BLaER1 (cell line): Measurements from ENCODE around the gene SLCO4A1.

Experiments
- H3K27ac ChIP-seq: shearing (Covaris generic); formaldehyde crosslinking; 2 replicates; pipeline ENCODE4 v1.8.1; 2022
- H3K27me3 ChIP-seq: shearing (Covaris generic); formaldehyde crosslinking; 2 replicates; pipeline ENCODE4 v1.8.1; 2022
- H3K36me3 ChIP-seq: shearing (Covaris generic); formaldehyde crosslinking; 2 replicates; pipeline ENCODE4 v1.8.1; 2022
- H3K4me1 ChIP-seq: shearing (Covaris generic); formaldehyde crosslinking; 2 replicates; pipeline ENCODE4 v1.8.1; 2022
- H3K4me2 ChIP-seq: shearing (Covaris generic); formaldehyde crosslinking; 2 replicates; pipeline ENCODE4 v1.8.1; 2022
- H3K4me3 ChIP-seq: shearing (Covaris generic); formaldehyde crosslinking; 2 replicates; pipeline ENCODE4 v1.8.1; 2022
- H3K9ac ChIP-seq: shearing (Covaris generic); formaldehyde crosslinking; 2 replicates; pipeline ENCODE4 v1.8.1; 2022
- H3K9me3 ChIP-seq: shearing (Covaris generic); formaldehyde crosslinking; 2 replicates; pipeline ENCODE4 v1.8.1; 2022
- H4K20me1 ChIP-seq: shearing (Covaris generic); formaldehyde crosslinking; 2 replicates; pipeline ENCODE4 v1.8.1; 2022
- Cebpa-rat ChIP-seq: shearing (Covaris generic); IDR thresholded peaks from 2 replicates; pipeline ENCODE4 v1.8.1; 2022

Gene SLCO4A1

DNA sequence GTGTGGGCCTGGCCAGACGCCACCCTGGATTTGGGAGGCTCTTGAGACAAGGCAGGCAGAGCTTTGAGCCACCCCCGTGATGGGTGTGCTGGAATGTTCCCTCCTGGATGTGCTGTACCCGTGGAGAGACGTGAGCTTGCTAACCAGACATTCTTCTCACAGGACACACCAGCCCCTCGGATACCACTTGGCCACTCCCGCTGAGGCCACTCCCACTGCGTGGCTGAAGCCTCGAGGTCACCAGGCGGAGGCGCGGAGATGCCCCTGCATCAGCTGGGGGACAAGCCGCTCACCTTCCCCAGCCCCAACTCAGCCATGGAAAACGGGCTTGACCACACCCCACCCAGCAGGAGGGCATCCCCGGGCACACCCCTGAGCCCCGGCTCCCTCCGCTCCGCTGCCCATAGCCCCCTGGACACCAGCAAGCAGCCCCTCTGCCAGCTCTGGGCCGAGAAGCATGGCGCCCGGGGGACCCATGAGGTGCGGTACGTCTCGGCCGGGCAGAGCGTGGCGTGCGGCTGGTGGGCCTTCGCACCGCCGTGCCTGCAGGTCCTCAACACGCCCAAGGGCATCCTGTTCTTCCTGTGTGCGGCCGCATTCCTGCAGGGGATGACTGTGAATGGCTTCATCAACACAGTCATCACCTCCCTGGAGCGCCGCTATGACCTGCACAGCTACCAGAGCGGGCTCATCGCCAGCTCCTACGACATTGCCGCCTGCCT lies 14.1 kb downstream of the SLCO4A1 start:
- Histone ChIP-seq H3K9ac (no peak overlapping the region), H3K4me1 (peaks cover 35% of the 10 kb centered on the region), H4K20me1 (peaks cover 92% of the 10 kb centered on the region), H3K4me3 (no peak overlapping the region), H3K9me3 (no peaks in the 10 kb centered on the region), H3K4me2 (no peak overlapping the region), H3K27me3 (no peaks in the 10 kb centered on the region), H3K27ac (no peak overlapping the region), H3K36me3 (peaks cover 81% of the 10 kb centered on the region)
- TF ChIP-seq Cebpa-rat, result no peak

DNA sequence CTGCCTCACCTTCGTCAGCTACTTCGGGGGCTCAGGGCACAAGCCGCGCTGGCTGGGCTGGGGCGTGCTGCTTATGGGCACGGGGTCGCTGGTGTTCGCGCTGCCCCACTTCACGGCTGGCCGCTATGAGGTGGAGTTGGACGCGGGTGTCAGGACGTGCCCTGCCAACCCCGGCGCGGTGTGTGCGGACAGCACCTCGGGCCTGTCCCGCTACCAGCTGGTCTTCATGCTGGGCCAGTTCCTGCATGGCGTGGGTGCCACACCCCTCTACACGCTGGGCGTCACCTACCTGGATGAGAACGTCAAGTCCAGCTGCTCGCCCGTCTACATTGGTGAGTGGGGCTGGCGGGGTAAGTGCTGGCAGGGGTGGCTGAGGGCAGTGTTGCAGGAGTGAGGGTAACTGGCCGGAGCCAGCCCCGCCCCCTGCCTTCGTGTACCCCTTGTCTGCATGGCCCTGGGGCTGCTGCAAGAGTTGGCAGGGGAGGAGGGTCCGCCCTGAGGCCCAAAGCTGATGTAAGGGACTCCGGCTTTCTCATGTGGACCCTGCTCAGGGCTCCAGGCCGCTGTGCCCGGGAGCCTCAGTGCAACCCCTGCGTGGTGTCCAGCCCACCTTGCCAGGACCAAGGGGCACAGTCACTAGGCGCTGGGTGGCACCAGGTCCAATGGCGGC lies 14.8 kb downstream of the SLCO4A1 start:
- H4K20me1 ChIP-seq, result peaks cover 95% of the 10 kb centered on the region
- no peak overlapping the region for H3K27ac ChIP-seq
- no peak for TF ChIP-seq Cebpa-rat
- H3K27me3 ChIP-seq, result no peaks in the 10 kb centered on the region
- H3K9ac ChIP-seq, result no peak overlapping the region
- H3K36me3 ChIP-seq, result peaks cover 88% of the 10 kb centered on the region
- no peak overlapping the region for H3K4me2 ChIP-seq
- H3K9me3 ChIP-seq, result no peaks in the 10 kb centered on the region
- no peak overlapping the region for H3K4me3 ChIP-seq
- peaks cover 36% of the 10 kb centered on the region for H3K4me1 ChIP-seq

DNA sequence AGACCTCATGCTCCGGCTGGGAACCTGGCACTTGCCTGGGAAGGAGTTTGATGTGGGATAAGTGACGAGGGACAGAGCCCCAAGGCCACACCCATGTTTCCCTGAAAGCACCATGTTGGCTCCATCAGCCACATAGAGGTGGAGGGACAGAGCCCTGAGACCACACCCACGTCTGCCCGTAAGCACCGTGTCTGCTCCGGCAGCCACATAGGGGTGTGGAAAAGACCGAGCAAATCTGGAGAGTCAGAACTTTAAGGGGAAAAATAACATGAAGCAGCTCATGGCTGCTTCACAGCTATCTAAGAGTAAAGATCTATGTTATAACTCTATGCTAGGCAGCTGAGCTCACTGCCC lies 15.3 kb downstream of the SLCO4A1 start:
- Histone ChIP-seq H3K9me3 (no peaks in the 10 kb centered on the region), H3K4me3 (no peak overlapping the region), H3K4me1 (peaks cover 31% of the 10 kb centered on the region), H3K36me3 (peaks cover 90% of the 10 kb centered on the region), H3K4me2 (no peak overlapping the region), H3K27me3 (no peaks in the 10 kb centered on the region), H3K9ac (no peak overlapping the region), H3K27ac (no peak overlapping the region), H4K20me1 (peaks cover 91% of the 10 kb centered on the region)
- no peak for TF ChIP-seq Cebpa-rat

DNA sequence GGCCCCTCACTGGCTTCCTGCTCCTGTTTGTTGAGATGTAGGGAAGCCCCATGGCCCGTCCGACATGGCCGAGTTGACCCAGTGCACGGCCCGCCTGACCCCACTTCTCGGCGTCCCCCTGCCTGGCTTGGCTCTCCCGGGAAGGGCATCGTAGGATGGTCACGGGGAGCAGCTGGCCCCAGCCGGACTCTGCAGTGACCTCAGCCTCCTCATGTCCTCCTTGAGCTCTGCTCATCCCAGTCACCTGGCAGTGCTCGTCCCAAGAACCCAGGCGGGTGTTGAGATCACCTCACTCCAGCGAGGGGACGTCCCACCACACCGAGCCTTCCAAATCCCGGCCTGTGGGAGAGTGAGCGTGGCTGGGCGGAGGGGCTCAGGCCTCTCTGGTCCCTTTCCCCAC lies 15.7 kb downstream of the SLCO4A1 start:
- Histone ChIP-seq H3K9me3 (no peaks in the 10 kb centered on the region), H3K27me3 (no peaks in the 10 kb centered on the region), H3K9ac (no peak overlapping the region), H3K36me3 (peaks cover 87% of the 10 kb centered on the region), H3K4me1 (peaks cover 27% of the 10 kb centered on the region), H3K4me2 (no peak overlapping the region), H4K20me1 (peaks cover 88% of the 10 kb centered on the region), H3K27ac (no peak overlapping the region), H3K4me3 (no peak overlapping the region)
- no peak for TF ChIP-seq Cebpa-rat

DNA sequence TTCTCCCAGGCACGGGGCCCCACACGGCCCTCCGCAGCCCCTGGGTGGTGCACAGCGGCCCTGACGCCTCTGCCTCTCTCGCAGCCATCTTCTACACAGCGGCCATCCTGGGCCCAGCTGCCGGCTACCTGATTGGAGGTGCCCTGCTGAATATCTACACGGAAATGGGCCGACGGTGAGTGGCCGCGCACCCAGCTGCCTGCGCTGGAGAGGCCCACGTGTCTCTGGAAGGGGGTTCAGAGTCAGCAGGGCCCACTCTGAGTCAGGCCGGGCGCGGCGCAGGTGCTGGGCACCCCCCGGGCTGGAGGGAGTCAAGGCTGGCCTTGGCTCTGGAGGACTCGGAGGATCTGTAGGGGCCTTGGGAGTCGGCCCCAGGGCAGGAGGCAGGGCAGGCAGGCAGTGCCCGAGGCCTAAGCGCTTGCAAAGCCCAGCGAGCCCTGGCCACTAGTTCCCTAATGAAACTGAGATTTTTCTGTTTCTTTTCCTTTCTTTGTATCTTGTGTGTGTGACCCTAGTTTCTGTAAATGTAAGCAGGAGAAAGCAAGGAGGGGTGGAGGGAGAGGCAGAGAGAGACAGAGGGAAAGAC lies 16.4 kb downstream of the SLCO4A1 start:
- no peak overlapping the region for H3K9ac ChIP-seq
- peaks cover 89% of the 10 kb centered on the region for H3K36me3 ChIP-seq
- no peak for TF ChIP-seq Cebpa-rat
- H3K27ac ChIP-seq, result no peak overlapping the region
- H3K4me3 ChIP-seq, result no peak overlapping the region
- H4K20me1 ChIP-seq, result peaks cover 89% of the 10 kb centered on the region
- H3K27me3 ChIP-seq, result no peaks in the 10 kb centered on the region
- no peaks in the 10 kb centered on the region for H3K9me3 ChIP-seq
- H3K4me2 ChIP-seq, result no peak overlapping the region
- peaks cover 21% of the 10 kb centered on the region for H3K4me1 ChIP-seq

DNA sequence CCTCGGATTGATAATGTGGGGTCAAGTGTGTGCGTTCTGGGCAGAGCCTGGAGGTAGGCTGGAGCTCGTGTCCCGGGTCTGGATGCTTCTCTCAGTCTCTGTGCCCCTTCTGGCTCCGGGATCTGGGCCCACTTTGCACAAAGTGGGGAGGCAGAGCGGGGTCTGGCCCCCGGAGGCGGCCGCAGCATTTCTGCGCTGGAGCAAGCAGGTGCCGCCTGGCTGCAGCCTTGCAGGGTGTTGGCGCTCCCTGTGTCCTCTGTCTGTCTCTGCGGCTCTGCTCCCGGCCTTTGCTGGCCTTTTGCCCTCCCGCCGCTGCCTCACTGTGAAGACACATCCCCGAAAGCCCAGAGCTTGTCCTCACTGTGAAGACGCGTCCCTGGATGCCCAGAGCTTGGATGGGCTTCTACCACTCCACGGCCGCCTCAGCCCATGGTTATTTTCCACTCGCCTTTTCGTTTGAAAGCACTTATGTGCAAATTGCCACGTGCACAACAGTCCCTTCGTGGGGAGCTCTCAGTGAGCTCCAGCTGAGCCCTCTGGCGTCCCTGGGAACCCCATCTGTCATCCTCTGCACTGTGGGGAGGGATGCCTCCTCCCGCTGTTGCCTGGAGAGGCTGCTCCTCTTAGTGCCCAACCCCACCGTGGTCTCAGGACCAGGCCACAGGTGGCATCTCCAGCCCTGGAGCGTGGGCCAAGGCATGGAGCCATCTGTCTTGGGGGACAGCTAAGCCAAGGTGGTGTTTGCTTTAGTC lies 17.4 kb downstream of the SLCO4A1 start:
- H3K4me3 ChIP-seq, result no peak overlapping the region
- no peaks in the 10 kb centered on the region for H3K9me3 ChIP-seq
- H4K20me1 ChIP-seq, result peaks cover 82% of the 10 kb centered on the region
- H3K9ac ChIP-seq, result no peak overlapping the region
- TF ChIP-seq Cebpa-rat, result no peak
- peaks cover 91% of the 10 kb centered on the region for H3K36me3 ChIP-seq
- no peaks in the 10 kb centered on the region for H3K27me3 ChIP-seq
- no peak overlapping the region for H3K4me2 ChIP-seq
- peaks cover 13% of the 10 kb centered on the region; the same call in 1 of the 2 replicates for H3K4me1 ChIP-seq
- 0 out of 2 replicates have a peak overlapping the region, but pooled peaks have one; percentile 9 for H3K27ac ChIP-seq

DNA sequence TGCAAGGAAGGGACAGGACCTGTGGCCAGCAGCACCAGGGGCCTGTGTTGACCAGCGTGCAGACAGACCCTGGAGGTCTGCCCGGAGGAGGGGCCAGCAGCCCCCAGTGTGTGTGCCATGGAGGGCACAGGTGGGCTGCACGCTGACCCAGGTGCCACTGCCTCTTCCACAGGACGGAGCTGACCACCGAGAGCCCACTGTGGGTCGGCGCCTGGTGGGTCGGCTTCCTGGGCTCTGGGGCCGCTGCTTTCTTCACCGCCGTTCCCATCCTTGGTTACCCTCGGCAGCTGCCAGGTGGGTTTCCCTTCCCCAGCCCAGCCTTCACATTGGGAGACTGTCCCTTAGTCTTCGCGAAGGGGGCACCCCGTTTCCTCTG lies 17.9 kb downstream of the SLCO4A1 start:
- H3K9me3 ChIP-seq, result no peaks in the 10 kb centered on the region
- no peak for TF ChIP-seq Cebpa-rat
- H3K9ac ChIP-seq, result no peak overlapping the region
- H3K27me3 ChIP-seq, result no peaks in the 10 kb centered on the region
- no peak overlapping the region for H3K4me3 ChIP-seq
- 0 out of 2 replicates have a peak overlapping the region, but pooled peaks have one; percentile 9 for H3K27ac ChIP-seq
- H3K36me3 ChIP-seq, result peaks cover 94% of the 10 kb centered on the region
- H4K20me1 ChIP-seq, result peaks cover 76% of the 10 kb centered on the region
- H3K4me1 ChIP-seq, result peaks cover 11% of the 10 kb centered on the region; the same call in 1 of the 2 replicates
- H3K4me2 ChIP-seq, result no peak overlapping the region

DNA sequence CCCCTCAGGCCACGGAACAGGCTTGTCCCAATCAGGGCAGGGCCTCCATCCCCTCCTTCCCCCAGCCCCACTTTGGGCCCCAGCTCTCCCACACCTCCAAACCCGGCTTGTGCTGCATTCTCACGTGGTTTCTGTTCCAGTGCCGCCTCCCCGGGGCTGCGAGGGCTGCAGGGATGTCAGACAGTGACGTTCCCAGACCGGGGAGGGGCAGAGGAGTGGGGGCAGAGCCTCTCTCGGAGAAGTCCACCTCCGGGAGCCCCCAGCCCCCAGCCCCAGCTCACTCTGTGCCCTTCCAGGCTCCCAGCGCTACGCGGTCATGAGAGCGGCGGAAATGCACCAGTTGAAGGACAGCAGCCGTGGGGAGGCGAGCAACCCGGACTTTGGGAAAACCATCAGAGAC lies 18.5 kb downstream of the SLCO4A1 start:
- Histone ChIP-seq H3K4me3 (no peak overlapping the region), H3K36me3 (peaks cover 90% of the 10 kb centered on the region)

DNA sequence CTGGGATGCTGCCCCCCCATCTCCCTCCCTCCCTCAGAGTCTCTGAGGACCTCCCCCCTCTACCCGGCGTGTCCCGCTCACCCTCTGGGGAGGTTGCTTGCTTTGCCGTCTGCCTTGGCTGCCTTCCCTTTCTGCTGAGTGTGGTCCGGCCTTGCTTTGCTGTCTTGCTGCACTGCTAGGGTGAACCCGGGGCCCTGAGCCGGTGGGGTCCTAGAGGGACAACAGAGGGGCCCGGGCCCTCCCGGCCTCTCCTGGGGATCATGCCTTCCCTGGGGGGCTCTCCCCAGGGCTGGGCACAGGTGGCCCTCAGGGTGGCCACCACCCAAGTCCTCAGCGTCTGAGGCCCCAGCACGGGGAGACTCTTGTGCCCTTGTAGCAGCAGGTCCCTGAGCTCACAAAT lies 19.3 kb downstream of the SLCO4A1 start:
- no peak overlapping the region for H3K9ac ChIP-seq
- peaks cover 88% of the 10 kb centered on the region for H3K36me3 ChIP-seq
- TF ChIP-seq Cebpa-rat, result no peak
- peaks cover 11% of the 10 kb centered on the region; the same call in 1 of the 2 replicates for H3K4me1 ChIP-seq
- no peaks in the 10 kb centered on the region for H3K27me3 ChIP-seq
- H3K4me2 ChIP-seq, result peak overlapping the region; percentile 26
- peak overlapping the region; percentile 51 for H3K27ac ChIP-seq
- H4K20me1 ChIP-seq, result peaks cover 67% of the 10 kb centered on the region
- no peaks in the 10 kb centered on the region for H3K9me3 ChIP-seq
- no peak overlapping the region for H3K4me3 ChIP-seq

More for the DNA sequence above, 18.5 kb downstream of the SLCO4A1 start:
- H3K27me3 ChIP-seq, result no peaks in the 10 kb centered on the region
- H3K4me1 ChIP-seq, result peaks cover 11% of the 10 kb centered on the region; the same call in 1 of the 2 replicates
- no peak overlapping the region for H3K27ac ChIP-seq
- H3K9ac ChIP-seq, result no peak overlapping the region
- peaks cover 71% of the 10 kb centered on the region for H4K20me1 ChIP-seq
- no peaks in the 10 kb centered on the region for H3K9me3 ChIP-seq
- no peak for TF ChIP-seq Cebpa-rat
- H3K4me2 ChIP-seq, result no peak overlapping the region

DNA sequence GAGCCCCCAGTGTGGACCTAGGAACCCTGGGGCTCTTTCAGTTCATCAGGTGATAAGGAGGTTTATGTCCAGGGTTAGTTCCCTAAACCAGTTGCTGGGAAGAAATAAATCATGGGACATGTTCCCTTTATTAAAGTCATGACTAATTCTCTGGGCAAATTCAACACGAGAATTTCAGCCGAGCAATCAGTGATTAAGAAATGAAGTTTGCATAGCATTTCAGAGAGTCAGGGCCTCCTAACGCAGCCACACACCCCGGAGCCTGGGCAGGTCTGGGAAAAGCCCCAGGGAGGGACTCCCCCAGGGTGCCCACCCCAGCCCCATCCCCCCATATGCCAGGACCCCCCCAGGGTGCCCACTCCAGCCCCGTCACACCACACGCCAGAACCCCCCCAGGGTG lies 20.1 kb downstream of the SLCO4A1 start:
- Histone ChIP-seq H3K27ac (no peak overlapping the region), H3K4me2 (no peak overlapping the region), H4K20me1 (peaks cover 67% of the 10 kb centered on the region), H3K27me3 (no peaks in the 10 kb centered on the region), H3K9me3 (no peaks in the 10 kb centered on the region), H3K9ac (no peak overlapping the region), H3K4me3 (no peak overlapping the region), H3K36me3 (peaks cover 88% of the 10 kb centered on the region), H3K4me1 (peaks cover 11% of the 10 kb centered on the region; the same call in 1 of the 2 replicates)
- TF ChIP-seq Cebpa-rat, result no peak
